NCI-H748 (cell line): ENCODE results near the gene GARIN1A.

Experiments used
- DNase-seq: peaks from one replicate; lab custom pipeline; 2025; ENCODE audit not compliant: unreplicated experiment; lab: John Stamatoyannopoulos, UW

The GARIN1A gene

DNA sequence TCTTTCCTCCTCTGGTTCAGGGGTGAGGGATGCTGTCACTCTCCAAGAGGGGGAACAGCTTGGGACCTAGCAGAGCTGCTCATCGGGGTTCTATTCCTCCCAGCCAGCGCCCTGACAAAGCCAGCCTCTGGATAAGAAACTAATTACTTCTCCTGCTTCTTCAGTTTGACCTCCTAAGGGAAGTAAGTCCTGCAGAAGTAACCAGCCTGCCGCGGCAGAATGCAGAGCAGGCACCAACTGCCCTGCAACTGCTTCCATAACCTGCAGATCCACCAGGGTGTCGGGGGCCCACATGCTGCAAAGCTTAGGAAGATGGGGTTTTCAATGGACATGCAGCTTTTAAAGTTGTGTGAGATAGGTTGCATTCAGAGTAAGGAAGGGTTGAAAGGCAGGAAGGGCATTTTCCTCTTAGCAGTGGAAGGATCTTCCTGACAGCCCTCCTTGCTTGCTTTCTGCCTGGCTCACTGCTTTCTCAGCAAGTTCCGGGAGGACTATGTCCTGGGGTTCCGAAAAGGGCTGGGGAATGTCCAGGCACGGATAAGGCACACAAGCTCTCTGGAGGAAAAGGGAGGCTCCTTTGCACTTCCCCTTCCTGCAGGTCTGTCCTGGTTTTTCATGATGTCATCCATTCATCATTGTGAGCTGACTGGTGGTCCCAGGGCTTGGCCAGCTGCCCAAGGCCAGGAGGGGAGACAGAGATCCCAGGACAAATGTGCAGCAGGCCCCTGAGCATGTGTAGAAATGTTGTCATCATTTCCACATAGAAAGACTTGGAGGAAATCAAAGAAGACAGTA lies 42.8 kb downstream of the GARIN1A start:
- no peak for DNase-seq

DNA sequence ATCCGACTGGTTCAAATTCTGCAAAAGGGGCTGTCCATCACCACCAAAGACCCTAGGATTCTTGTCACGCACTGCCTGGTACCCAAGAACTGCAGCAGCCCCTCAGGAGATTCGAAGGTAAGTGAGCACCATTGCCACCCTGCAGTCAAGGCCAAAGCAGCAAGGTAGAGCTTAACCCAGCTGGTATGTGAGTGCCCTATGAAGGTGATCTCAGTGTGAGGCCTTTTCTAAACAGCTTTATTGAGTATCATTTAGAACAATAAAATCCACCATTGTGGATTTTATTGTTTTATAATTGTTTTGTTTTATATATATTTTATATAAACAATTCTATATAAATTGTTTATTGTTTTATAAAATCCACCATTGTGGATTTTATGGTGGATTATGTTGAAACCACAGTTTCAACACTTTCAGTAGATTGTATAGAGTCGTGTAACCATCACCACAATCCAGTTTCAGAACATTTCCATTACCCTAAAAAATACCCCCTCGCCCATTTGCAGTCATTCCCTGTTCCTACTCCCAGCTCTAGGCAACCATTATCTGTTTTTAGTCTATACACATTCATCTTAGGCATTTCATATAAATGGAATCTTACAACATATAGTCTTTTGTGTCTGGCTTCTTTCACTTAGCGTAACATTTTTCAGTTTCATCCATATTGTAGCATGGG lies 47.0 kb downstream of the GARIN1A start:
- no peak for DNase-seq

GRCh38 chr7:128721376-128721775 lies 49.3 kb downstream of the GARIN1A start:
- DNase-seq: no peak
